HepG2 (cell line): ENCODE measurements around the gene ADAMTS12. TPM values are rescaled to one million over a fixed set of nuclear protein-coding genes. Genes with fewer than 3 reads are reported as not detected.

Experiments
- ATF1 ChIP-seq: IDR thresholded peaks from 2 replicates; pipeline ENCODE4 v1.6.1; 2016; ENCODE audit warnings: mild to moderate bottlenecking, control low read depth
- CBX1 ChIP-seq: IDR thresholded peaks from one replicate; pipeline ENCODE4 v1.6.1; 2016; ENCODE audit warnings: antibody characterized with exemption, low read depth
- CHD4 ChIP-seq: fragments of 200-600 bp; sonication (generic); IDR thresholded peaks from 2 replicates; pipeline ENCODE4 v1.7.0; 2017; ENCODE audit warnings: mild to moderate bottlenecking, low read length, borderline replicate concordance
- HOMEZ ChIP-seq: IDR thresholded peaks from 2 replicates; pipeline ENCODE4 v1.6.1; 2016; ENCODE audit warnings: low read depth
- IRF1 ChIP-seq: sonication (generic); formaldehyde crosslinking; IDR thresholded peaks from 2 replicates; pipeline ENCODE4 v1.4.0; 2020; ENCODE audit warnings: low read depth, mild to moderate bottlenecking, missing genetic modification reagents
- KAT8 ChIP-seq: IDR thresholded peaks from 2 replicates; pipeline ENCODE4 v1.6.1; 2016; ENCODE audit warnings: missing genetic modification reagents, missing compliant biosample characterization
- PRDM10 ChIP-seq: sonication (generic); formaldehyde crosslinking; IDR thresholded peaks from 2 replicates; pipeline ENCODE4 v1.4.0; 2020; ENCODE audit warnings: low read depth, missing genetic modification reagents
- PRDM4 ChIP-seq: sonication (generic); formaldehyde crosslinking; IDR thresholded peaks from 2 replicates; pipeline ENCODE4 v1.9.0; 2021; ENCODE audit warnings: missing genetic modification reagents, borderline replicate concordance
- RAD51 ChIP-seq: fragments of 450-650 bp; IDR thresholded peaks from 2 replicates; pipeline ENCODE4 v1.6.1; 2016; ENCODE audit warnings: borderline replicate concordance
- RFX5 ChIP-seq: IDR thresholded peaks from 2 replicates; pipeline ENCODE4 v1.6.1; 2011; ENCODE audit warnings: low read depth, low read length, improper control_type of control experiment
- RFXAP ChIP-seq: sonication (generic); formaldehyde crosslinking; IDR thresholded peaks from 2 replicates; pipeline ENCODE4 v1.4.0; 2020; ENCODE audit warnings: missing genetic modification reagents, borderline replicate concordance
- SKIL ChIP-seq: sonication (generic); formaldehyde crosslinking; IDR thresholded peaks from 2 replicates; pipeline ENCODE4 v1.8.0; 2022; ENCODE audit warnings: missing genetic modification reagents, mild to moderate bottlenecking, moderate library complexity, borderline replicate concordance
- ZNF552 ChIP-seq: sonication (generic); formaldehyde crosslinking; IDR thresholded peaks from 2 replicates; pipeline ENCODE4 v1.9.0; 2022; ENCODE audit warnings: missing genetic modification reagents, mild to moderate bottlenecking, borderline replicate concordance
- ZNF564 ChIP-seq: sonication (generic); formaldehyde crosslinking; IDR thresholded peaks from 2 replicates; pipeline ENCODE4 v1.8.1; 2023; ENCODE audit warnings: mild to moderate bottlenecking, missing genetic modification reagents
- ZNF589 ChIP-seq: sonication (generic); formaldehyde crosslinking; conservative IDR thresholded peaks from 2 replicates; pipeline ENCODE4 v1.8.0; 2022; ENCODE audit warnings: mild to moderate bottlenecking, moderate library complexity, missing genetic modification reagents
- ZNF800 ChIP-seq: sonication (generic); formaldehyde crosslinking; IDR thresholded peaks from 2 replicates; pipeline ENCODE4 v1.4.0; 2020; ENCODE audit warnings: missing genetic modification reagents
- ZSCAN31 ChIP-seq: sonication (generic); formaldehyde crosslinking; IDR thresholded peaks from 2 replicates; pipeline ENCODE4 v1.5.0; 2020; ENCODE audit warnings: low read depth, mild to moderate bottlenecking, missing genetic modification reagents
- polyA plus RNA-seq, 8 experiments: library from polyadenylated mRNA; depleted of rRNA in 3 of 8; stranded (reverse) in 7 of 8; unstranded in 1 of 8; fragments of >200 nt; fragmentation: Illumina TruSeq in 4 of 8; extraction: Trizol in 4 of 8; gene quantifications; 2 replicates each; pipeline versions ENCODE4 v1.2.1 to v1.2.3, GENCODE V29; 2011 to 2016; ENCODE audit warnings: low read depth in 4 of 8, missing spikeins in 1 of 8, mixed read lengths in 1 of 8; ENCODE audit not compliant: insufficient read depth in 1 of 8
- total RNA-seq, 5 experiments: library from RNA; depleted of rRNA; stranded (reverse); fragments of >200 nt; fragmentation: Illumina TruSeq; extraction: Trizol; gene quantifications; 2 replicates each; pipeline ENCODE4 v1.2.3, GENCODE V29; 2016; ENCODE audit warnings: low read depth in 1 of 5

Gene ADAMTS12
- total and polyA plus RNA-seq, 2 of the 13 experiments (the other 11 are each of a cell fraction or from before 2014, with no cell fraction given), result 0.03 TPM; not detected in 1

- no peak for TF ChIP-seq PRDM4 (CRISPR knock-in tag)
- no peak for TF ChIP-seq CHD4
- TF ChIP-seq ZNF552 (CRISPR knock-in tag), result no peak
- TF ChIP-seq CBX1, result no peak
- TF ChIP-seq ZNF800 (CRISPR knock-in tag), result no peak
- TF ChIP-seq RFX5, result no peak
- 0 out of 2 replicates have a peak, but pooled peaks have one; percentile 29 for TF ChIP-seq RFXAP
- no peak for TF ChIP-seq ZNF589 (CRISPR knock-in tag)
- peak; percentile 35; the same call in 1 of the 2 replicates for TF ChIP-seq ZSCAN31 (CRISPR knock-in tag)
- TF ChIP-seq ATF1, result peak; percentile 38; the same call in 1 of the 2 replicates
- TF ChIP-seq PRDM10, result no peak
- no peak for TF ChIP-seq SKIL (CRISPR knock-in tag)
- no peak for TF ChIP-seq ZNF564 (CRISPR knock-in tag)
- no peak for TF ChIP-seq IRF1
- peak; percentile 65 for TF ChIP-seq KAT8 (CRISPR knock-in tag)
- TF ChIP-seq HOMEZ (CRISPR knock-in tag), result peak; percentile 88; the same call in 1 of the 2 replicates
- no peak for TF ChIP-seq RAD51
These were observed 309.4 kb downstream of the ADAMTS12 start (continued) for GRCh38 chr5:33582417-33582816.
